ENCODE measurements around the gene ARHGAP18.
A peak's percentile ranks its signal among the peaks of the same experiment; 100 is the strongest.
"Not testable (repeated sequence)": the region's sequence is repeated elsewhere in the genome, so short reads cannot be mapped to it uniquely, and the experiment has no call there.

ARHGAP18 gene

DNA sequence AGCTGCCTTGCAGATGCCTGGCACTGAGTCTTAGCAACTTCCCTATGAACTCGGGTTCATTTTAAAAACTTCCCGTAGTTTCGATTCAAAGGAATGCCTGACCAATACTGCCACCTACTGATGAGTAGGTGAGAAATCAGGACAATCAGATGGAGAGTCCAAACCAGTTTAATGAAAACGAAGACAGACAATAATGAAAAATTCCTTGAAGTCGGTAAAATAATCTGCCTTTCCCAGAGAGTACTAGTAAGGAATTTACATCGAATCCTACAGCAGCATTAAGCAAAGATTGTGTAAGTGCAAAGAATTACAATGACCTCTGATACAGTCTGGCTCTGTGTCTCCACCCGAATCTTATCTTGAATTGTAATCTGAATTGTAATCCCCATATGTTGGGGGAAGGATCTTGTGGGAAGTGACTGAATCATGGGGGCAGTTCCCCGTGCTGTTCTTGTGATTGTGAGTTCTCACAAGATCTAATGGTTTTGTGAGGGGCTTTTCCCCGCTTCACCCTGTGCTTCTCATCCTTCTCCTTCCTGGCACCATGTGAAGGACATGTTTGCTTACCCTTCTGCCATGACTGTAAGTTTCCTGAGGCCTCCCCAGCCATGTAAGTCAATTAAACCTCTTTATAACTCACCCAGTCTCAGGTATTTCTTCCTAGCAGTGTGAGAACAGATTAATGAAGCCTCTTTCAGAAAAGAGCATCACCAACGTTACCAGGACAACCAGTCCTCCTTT lies 134.4 kb downstream of the ARHGAP18 start:
- peak; percentile 27 for DNase-seq

DNA sequence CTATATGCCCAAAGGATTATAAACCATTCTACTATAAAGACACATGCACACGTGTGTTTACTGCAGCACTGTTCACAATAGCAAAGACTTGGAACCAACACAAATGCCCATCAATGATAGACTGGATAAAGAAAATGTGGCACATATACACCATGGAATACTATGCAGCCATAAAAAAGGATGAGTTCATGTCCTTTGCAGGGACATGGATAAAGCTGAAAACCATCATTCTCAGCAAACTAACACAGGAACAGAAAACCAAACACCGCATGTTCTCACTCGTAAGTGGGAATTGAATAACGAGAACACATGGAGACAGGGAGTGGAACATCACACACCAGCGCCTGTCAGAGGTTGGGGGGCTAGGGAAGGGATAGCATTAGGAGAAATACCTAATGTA lies 135.4 kb downstream of the ARHGAP18 start:
- DNase-seq: not testable (repeated sequence)

DNA sequence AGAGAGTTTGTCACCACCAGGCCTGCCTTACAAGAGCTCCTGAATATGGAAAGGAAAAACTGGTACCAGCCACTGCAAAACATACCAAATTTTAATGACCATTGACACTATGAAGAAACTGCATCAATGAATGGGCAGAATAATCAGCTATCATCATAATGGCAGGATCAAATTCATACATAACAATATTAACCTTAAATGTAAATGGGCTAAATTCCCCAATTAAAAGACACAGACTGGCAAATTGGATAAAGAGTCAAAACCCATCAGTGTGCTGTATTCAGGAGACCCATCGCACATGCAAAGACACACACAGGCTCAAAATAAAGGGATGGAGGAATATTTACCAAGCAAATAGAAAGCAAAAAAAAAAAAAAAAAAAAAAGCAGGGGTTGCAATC lies 139.0 kb downstream of the ARHGAP18 start:
- DNase-seq: not testable (repeated sequence)

DNA sequence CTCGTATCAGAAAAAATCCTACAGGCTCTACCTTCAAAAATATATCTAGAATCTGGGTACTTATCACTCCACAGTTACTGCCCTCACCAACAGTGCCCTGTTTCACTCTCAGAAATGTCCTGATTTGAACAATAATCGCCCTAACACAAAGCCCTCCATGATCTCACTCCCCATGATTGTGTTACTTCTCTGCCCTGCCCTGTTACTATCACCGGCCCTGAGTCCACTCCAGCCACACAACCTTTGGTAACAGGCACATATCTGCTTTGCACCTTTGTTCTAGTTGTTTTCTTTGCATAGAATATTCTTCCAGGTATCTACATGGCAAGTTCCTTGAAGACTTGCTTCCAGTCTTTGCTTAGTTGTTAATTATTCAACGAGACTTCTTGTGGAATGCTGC lies 142.0 kb downstream of the ARHGAP18 start:
- no peak for DNase-seq

DNA sequence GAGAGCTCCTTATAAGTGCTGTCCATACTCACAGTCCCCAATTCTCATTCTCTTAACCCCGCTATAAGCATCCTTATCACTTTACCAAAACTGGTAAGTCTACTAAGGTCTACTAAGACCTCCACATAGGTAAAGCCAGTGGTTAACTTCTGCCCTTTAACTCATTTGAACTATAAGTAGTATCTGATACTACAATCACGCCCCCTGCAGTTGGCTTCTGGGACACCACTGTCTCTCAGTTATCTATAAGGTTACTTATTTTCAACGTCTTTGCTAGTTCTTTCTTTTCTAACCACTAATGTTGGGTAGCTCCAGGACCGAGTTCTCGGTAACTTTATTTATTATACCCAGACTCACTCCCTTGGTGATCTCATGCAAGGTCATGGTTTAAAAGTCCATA lies 142.6 kb downstream of the ARHGAP18 start:
- DNase-seq: no peak

DNA sequence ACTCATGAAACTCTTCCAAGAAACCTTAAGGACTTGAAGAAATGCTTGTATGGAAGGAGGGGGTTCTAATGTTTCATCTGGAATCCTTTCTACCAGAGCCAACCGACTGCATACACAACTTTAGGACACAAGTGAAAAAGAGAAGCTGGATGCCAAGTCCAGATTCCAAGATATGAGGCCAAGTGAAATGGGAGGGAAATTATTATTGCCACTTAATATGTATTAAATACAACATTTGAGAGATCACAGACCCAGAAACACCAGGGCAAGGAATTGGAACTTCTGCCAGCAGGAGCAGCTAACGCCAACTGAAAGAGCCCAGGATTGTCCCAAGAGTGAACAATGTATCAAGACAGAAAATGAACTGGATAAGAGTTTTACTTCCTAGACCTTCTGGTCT lies 144.2 kb downstream of the ARHGAP18 start:
- DNase-seq: no peak

DNA sequence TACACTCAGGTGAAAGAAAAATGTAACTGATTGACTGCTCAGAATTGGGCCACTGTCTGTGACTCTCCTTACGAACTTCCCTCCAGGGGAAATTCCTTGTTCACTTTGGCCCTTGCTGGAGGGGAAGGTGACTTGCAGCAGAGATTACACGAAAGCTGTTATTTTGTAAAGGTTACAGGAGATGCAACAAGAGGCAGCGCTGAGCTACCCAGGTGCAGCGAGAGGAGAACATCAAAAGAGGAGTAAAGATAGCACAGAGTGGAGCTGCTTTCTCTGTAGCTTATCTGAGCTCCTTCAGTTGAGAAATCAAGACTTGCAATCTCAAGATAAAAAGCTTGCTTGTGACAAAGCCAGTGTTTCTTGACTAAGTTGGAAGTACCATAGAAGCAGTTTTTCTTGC lies 144.6 kb downstream of the ARHGAP18 start:
- DNase-seq: no peak

DNA sequence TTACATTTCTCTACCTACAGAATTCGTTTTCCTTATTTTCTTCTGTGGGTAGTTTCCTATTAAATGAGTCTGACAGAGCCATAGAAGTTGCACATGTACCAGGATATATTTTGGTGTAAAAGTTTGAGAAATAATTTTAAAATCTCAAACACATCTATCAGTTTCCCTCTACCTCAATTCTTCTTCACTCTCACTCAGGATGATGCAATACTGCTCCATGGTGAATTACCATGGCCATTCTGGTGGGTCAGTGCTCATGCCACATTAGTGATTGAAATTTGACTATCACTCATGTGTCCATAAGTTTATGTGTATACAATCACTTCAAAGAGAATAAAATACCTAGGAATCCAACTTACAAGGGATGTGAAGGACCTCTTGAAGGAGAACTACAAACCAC lies 151.7 kb downstream of the ARHGAP18 start:
- no peak for DNase-seq

DNA sequence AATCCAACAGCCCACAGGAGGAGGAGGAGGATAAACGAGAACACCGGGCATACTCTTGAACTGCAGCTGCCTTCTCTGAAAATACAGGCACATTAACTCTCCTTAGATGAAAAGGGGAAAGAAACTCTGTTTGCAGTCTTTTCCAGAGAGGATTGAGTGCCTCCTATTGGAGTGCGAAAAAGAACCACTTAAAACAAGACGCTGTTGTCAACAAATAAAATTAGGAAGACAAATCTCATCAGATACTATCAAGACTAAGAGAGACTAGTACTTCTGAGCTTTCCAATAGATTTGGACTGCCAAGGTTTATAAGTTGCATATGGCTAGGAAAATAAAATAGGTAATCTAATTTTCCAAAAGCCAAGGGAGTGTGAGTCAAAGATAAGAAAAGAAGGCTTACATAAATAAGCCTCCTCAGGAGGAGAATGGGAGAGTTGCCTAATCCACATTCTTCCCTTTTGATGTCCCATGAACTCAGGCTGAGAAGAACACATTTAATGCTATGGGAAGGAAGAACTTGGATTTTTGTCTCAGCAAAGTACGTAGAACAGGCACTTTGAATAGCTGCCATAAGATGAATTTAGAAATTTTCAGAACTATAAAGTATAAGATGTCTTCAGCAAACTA lies 154.7 kb downstream of the ARHGAP18 start:
- DNase-seq: no peak

DNA sequence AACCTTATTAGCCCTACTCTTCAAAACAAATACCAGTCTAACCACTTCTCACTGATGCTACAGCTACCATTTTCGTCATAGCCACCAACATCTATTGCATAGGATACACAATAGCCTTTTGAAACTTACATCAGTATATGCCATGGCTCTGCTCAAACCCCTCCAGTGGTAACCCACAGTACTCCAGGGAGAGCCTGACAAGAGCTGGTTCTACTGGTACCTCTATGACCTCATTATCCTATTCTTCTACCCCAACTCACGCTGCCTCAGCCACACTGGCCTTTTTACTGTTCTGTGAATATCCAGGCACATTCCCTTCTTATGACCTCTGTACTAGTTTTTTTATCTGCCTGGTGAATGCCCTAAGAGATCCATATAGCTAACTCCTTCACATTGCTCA lies 157.6 kb downstream of the ARHGAP18 start:
- DNase-seq: no peak

DNA sequence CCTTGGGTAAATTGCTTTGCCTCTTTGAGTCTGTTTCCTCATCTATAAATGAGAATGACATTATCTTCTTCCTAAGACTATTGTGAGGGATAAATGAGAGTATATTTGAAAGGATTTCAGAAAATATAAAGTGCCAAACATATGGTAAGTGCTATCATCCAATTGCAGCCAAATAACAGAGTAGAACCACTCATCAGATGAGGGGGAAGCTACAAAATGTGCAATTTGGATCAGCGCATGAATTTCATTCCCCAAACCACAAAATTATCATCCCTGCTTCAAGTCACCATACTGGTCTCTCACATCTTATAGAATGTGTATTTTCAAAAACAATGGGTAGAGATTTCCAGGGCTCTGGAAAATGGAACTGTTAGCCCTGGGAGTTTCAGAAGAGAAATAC lies 158.5 kb downstream of the ARHGAP18 start:
- no peak for DNase-seq

DNA sequence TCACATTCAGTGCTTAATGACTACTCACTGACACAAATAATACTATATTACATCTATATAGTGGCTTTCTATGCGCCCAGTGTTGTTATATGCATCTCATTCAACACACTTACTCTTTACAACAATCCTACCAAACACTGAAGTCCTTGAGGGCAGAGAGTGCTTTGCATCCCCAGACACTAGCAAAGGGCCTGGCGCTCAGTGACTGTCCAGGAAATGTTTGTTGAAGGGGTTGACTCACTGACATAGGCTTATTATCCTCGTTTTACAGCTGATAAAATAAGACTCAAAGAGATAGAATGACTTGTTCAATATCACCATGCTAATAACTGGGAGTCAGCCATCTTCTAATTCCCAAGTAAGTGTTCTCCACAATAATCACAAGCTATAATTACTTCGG lies 163.3 kb downstream of the ARHGAP18 start:
- no peak for DNase-seq

DNA sequence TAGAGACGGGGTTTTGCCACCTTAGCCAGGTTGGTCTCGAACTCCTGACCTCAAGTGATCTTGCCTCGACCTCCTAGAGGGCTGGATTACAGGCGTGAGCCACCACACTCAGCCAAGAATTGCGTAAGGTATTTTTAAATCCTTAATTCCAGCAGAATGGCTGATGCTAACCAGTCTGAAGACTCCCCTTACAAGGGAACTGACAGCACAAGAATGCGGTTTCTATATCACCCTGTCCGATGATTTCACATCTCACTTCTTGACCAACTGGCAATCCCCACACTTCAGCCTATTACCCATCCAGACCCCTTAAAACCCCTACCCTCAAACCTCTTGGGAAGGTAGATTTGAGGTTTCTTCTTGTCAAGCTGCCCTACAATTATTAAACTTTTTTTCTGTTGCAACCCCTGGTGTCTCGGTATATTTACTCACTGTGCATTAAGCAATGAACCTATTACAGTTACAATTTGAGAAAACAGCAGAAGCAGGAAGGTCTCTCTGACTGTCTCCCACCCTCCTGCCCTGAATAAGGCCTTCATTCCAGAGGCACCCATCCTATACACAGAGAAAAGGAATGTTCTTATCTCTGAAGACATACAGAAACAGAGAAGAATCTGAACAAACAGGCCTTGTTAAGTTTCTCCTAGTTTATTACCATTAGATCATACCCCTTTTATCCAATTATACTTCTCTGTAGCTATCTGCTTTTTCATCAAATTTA lies 164.9 kb downstream of the ARHGAP18 start:
- no peak for DNase-seq

DNA sequence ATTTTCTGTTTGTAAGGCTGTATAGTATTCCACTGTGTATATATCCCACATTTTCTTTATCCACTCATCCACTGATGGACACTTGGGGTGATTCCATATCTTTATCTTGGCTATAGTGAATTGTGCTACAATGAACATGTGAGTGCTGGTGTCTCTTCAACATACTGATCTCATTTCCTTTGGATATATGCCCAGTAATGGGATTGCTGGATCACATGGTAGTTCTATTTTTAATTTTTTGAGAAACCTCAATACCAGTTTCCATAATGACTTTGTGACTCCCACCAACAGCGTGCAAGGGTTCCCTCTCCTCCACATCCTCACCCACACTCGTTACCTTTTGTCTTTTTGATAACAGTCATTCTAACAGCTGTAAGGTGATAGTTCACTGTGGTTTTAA lies 166.0 kb downstream of the ARHGAP18 start:
- DNase-seq: no peak

DNA sequence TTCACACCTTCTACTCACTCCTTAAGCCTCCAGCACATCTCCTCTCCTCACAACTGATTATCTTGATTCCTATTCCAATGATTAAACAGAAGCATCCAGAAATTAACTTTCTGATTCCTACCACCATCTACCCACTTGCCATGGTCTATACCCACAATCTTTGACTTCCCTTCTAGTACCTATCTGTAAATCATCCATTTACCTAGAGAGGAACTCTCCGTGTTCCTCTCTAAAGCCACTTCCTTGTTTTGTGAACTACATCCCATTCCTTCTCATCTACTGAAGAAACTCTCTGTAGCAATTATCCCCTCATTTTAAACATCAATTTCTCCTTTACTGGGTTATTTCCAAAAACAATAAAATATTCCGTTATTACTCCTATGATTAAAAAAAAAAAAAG lies 167.3 kb downstream of the ARHGAP18 start:
- no peak for DNase-seq

DNA sequence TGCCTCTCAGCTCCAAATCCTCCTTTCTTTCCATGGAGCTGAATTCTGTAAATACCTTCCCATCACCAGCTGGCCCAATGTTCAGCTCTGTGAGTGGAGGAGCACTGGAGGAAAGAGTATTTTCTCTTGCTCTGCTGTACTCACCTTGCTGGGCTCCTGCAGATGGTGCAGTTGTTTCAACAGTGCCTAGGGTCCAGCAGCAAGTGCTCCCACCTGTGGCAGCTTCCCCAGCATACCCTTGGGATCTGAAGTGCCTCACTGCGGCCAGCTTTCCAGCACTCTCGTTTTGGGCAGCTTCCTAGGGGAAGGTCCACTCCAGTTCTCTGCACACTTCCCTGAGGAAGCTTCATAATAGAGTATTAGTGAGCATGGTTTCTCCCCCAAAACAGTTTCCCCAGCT lies 170.9 kb downstream of the ARHGAP18 start:
- DNase-seq: no peak

DNA sequence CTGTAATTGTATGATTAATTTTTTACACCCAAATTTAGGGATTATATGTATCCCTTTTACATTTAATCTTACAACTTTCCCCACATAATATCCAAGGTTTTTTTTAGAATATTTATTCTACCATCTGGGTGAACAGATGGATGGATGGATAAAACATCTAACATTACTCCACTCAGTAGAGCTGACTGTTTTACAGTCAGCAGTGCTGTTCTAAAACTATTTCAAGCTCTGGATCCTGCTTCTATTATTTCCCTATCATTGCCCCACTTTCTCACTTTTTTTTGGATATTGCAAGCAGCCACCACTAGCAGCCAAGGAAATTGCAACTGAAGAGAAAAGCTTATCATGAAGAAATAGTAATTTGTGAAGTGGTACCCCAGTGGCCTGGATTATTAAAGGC lies 173.7 kb downstream of the ARHGAP18 start:
- DNase-seq: no peak

DNA sequence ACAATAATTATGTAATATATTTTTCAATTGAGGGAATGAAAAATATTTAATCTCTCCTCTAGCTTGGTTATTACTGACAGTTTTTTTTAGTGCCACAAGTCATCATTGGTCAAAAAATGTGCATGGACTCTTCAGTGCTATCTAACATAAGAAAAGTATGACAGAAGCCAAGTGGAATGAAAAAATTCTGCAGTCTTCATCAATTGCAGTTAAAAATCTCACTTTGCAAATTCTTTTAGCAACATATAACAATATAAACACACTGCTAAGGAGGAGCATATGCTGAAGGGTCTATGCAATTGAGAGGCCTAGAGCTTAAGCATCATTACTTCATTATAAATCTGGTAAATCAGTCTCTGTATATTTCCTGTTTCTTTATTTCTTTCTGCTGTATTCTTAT lies 175.1 kb downstream of the ARHGAP18 start:
- DNase-seq: no peak
